ENCODE data around the gene NELL2.
"Not testable (repeated sequence)": the region's sequence is repeated elsewhere in the genome, so short reads cannot be mapped to it uniquely, and the experiment has no call there.

NELL2 gene

DNA sequence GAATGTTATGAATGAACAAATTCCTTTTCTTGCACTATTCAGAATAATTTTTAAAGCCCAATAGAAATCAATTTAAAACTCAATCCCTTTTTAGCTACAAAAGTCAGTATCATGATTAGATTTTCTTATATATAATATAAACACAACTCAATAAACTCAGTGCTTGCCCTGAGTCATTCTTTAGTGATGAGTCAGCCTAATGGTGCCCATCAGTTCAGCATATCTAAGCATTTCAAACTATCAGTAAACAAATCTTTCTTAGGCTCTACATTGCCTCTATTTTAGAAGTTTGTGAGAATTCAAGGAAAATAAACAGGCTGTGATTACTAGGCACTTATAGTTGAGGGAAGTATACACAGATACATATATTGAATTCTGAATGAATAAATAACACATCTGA lies 179.6 kb downstream of the NELL2 start:
- no peak for DNase-seq (ENCODE audit: low read depth, low spot score)

DNA sequence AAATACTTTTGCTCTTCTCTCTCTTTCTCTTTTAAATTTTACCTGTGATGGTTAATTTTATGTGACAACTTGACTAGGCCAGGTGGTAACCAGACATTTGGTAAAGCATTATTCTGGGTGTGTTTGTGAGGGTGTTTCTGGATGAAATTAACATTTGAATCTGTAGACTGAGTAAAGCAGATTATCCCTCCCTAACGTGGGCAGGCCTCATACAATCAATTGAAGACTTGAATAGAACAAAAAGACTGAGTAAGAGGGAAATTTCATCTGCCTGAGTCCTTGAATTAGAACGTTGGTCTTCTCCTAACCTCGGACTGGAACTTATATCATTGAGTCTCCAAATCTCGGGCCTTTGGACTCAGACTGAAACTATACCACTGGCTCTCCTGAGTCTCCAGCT lies 182.1 kb downstream of the NELL2 start:
- DNase-seq (ENCODE audit: low read depth, low spot score) = no peak

DNA sequence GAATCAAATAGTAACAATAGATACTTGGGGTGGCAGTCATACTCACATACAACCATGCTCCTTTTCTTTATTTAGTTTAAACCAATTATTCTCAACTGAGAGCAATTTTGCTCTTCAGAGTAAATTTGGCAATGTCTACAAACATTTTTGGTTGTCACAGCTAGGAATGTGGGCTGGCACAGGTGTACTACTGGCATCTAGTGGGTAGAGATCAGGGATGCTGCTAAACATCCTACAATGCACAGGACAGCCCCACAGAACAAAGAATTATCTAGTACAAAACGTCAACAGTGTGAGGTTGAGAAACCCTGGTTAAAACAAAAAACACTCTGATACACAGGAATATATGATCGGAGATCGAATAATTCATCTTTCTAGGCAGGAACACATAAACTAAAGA lies 186.5 kb downstream of the NELL2 start:
- DNase-seq (ENCODE audit: low read depth, low spot score) = no peak

DNA sequence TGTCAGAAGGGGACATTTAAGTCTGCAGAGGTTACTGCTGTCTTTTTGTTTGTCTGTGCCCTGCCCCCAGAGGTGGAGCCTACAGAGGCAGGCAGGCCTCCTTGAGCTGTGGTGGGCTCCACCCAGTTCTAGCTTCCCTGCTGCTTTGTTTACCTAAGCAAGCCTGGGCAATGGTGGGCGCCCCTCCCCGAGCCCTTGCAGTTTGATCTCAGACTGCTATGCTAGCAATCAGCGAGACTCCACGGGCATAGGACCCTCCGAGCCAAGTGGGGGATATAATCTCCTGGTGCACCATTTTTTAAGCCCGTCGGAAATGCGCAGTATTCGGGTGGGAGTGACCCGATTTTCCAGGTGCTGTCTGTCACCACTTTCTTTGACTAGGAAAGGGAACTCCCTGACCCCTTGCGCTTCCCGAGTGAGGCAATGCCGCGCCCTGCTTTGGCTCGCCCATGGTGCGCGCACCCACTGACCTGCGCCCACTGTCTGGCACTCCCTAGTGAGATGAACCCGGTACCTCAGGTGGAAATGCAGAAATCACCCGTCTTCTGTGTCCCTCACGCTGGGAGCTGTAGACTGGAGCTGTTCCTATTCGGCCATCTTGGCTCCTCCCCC lies 189.2 kb downstream of the NELL2 start:
- not testable (repeated sequence) for DNase-seq (ENCODE audit: low read depth, low spot score)

DNA sequence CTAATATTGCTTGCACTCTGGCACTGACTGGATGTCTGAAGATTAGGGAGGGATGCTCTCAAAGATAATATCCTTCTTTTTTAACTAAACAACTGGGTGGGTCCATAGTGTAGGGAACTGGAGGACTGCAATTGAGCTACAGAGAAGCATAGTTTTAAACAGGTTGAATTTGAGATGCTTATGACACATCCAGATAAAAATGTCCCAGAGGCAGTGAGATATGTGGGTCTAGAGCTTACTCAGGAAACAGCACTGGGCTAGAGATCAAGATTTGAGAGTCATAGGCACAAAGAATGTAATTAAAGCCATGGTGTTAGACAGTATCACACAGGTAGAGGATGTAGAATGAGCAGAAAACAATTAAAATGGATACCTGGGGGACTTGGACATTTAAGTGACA lies 198.4 kb downstream of the NELL2 start:
- DNase-seq (ENCODE audit: low read depth, low spot score) = no peak

DNA sequence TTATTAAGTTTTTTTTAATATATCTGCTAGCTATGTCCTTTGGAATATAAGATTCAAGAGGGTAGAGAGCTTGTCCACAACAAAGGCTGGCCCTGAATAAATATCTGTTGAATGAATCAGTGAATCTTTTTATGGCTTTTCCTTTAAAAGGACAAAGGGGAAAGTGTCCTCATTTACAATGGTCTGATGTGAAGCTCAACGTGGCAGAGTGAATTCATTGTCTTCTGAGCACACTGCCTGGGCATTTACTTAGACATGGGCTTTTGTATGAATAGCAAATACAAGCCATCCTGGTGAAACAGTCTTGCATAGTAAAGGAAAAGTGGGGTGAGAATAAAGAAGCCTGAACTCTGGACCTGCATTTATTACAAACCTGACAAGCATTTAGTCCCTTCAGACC lies 201.2 kb downstream of the NELL2 start:
- no peak for DNase-seq (ENCODE audit: low read depth, low spot score)

DNA sequence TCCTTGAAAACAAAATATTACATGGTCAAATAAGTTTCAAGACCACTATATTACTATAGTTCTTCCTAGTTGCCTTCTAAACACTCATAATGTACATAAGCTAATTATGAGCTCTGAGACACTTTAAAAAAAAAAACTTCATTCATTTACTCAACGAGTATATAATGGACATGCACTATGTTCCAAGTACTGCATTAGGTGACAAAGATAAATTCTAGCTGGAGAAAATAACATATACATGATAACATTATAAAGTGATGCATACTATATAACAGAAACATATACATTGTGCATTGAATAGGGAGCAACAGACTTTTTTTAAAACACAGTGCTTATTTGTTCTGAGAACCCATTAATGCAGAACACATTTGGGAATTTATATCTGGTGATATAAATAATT lies 202.3 kb downstream of the NELL2 start:
- DNase-seq (ENCODE audit: low read depth, low spot score) = no peak

DNA sequence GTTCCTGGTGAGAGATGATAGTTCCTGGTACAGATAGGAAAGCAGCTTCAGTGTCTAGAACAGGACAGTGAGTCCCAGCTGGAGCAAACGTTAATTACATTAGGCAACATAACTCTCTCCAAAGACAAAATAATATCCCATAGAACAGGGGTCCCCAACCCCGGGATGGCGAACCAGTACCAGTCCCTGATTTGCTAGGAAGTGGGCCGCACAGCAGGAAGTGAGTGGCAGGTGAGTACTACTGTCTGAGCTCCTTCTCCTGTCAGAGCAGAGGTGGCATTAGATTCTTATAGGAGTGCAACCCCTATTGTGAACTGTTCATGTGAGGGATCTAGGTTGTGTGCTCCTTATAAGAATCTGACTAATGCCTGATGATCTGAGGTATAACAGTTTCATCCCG lies 204.1 kb downstream of the NELL2 start:
- DNase-seq (ENCODE audit: low read depth, low spot score) = no peak

DNA sequence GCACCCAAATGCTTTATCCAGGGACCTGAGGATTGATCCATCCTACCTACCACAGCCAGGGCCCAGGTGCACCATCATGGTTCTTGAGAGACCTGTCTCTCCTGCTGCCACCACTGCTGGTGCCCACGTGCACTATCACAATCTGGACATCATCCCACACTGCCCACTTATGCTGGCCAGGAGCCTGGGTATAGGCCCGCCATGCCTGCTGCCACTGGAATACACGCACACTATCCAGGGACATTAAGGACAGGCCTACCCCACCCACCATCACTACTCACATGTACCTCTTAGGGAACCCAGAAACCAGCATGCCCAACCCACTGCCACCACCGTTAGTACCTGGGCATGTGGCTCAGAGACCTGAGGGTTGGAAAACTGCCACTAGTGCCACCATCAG lies 207.7 kb downstream of the NELL2 start:
- DNase-seq (ENCODE audit: low read depth, low spot score) = no peak

DNA sequence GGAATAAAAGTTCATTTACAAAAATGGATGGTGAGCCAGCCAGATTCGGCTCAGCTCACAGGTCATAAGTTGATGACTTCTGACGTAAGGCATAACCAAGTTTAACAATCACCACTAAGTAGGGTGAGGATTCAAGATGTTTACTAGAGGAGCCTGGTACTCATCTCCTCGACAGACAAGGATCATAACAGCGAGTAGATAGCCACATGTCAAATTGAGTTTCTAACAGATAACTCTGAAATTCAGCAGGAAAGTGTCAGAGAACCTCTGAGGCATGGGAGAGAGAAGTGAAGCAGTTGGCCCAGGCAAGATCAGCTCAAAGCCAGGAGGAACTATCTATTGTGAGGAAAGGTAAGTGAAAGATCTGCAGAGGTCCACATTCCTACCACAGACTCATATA lies 208.7 kb downstream of the NELL2 start:
- DNase-seq (ENCODE audit: low read depth, low spot score) = no peak

DNA sequence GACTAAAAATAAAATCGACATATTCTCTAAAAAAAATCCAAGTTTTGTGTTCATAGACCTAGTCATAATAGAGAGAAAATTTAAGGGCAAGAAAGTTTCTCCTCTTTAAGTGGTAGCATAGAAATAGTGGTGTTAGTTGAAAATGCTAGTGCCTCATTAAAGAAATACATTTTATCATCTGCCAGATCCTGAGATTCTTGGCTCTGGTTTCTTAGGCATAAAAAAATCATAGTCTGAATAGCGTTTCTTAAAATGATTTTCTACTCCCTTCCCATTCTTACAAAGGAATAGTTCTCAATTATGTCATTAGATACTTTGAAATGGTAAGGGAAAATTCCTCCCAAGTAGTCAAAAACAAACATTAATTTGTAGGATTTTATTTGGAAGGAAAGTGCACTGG lies 212.8 kb downstream of the NELL2 start:
- no peak for DNase-seq (ENCODE audit: low read depth, low spot score)

DNA sequence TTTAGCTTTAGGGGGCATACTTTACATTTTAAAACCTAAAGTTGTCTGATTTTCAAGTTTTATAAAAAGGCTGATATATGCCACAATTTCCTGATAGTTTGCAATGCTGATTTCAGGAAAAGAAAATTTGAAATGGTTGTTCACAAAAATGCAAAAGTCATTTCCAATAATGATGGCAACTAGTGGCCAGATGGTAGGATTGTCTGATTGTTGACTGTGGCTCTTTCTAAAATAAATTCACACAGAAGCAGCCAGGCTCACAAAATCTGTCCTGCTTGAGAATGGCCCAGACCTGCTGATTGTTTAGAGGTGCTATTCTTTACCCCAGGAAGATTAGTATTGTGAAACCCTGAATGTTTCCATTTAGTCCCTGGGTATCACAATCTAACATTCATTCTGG lies 220.3 kb downstream of the NELL2 start:
- no peak for DNase-seq (ENCODE audit: low read depth, low spot score)

DNA sequence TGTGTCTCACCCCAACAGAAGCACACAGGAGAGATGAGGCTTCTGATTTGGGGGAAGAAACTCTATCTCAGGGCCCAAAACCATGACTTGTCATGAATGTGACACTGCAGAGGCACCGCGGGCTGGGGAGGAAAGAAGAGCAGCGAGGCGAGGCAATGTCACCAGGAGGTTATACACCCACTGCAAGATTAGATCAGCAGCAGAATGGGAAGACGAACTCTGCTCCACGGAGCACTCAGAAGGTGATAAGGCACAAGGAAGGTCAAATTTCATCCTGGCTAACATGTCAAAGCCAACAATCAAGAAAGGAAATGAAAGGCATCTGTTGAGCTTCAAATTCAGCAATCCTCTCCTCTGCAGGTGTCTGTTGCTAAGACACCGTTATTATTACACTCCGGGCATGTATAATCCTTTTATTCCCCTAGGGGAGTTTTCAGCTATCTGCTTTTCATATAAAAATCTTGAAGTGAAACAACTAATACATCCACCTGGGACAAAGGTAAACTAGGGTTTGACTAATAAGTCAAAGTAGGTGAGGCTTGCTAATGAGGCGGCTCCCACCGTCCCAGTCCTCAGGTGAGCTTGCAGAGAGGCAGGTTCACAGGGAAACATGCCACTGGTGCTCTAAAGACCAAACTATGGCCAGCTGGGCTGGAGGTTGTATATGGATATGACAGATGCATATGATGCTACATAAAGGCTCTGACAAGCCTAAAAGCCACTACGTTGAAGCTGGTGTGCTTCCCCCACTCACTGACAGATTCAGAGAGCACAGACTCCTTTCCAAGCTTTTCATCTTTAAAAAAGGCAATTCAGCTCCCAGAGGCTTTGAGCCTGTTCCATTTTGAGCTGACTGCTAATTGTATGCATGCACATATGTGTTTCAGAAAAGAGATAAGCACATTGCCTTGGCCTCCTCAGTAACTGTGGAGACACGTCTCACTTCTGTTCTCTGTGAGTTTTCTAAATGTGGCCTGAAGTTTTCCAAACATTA lies 221.2 kb downstream of the NELL2 start:
- DNase-seq (ENCODE audit: low read depth, low spot score) = no peak

DNA sequence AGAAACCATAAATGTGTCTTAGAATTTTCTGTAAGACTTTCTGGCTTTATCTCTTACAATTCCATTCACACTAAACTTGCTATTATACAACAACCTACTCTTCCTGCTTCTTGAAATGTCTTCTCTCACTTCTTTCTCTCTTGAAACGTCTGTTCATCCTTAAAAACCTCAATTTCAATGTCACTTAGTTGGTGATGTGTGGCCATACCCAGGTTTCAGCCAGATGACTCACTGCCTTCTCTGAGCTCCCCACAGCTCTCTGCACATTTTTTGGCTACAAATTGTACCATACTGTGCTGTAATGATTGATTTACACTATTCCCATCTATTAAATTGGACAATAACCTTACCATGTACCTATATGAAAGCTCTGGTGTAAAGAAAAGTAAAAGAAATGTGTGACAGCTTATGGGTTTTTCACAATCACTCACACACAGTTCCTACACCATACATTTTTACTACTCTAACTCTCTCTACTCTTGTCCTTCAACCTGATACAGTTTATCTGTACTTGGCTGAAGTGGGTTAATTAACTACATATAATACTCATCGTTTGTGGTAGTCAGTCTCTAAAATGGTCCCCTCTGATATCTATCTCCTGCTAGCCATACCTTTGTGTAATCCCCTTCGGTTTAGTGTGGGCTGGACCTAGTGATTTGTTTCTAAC lies 222.1 kb downstream of the NELL2 start:
- DNase-seq (ENCODE audit: low read depth, low spot score) = no peak

DNA sequence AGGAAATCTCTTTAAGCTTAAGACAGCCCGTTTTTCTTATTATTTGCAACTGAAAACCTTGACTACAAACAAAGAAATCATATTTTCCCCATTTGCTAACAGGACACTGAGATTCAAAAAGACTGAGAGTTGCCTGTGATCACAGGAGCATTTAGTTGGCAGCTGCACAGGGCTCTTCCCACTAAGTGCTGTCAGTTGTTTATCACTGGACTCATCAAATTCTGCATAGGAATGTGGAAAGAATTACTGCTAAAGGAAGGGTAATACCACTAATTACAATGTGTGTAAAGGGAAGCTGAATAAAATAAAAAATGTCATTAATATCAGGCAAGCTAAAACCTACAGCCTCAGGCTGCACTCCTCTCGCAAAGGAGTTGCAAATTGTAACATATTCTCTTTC lies 226.4 kb downstream of the NELL2 start:
- DNase-seq (ENCODE audit: low read depth, low spot score) = no peak

DNA sequence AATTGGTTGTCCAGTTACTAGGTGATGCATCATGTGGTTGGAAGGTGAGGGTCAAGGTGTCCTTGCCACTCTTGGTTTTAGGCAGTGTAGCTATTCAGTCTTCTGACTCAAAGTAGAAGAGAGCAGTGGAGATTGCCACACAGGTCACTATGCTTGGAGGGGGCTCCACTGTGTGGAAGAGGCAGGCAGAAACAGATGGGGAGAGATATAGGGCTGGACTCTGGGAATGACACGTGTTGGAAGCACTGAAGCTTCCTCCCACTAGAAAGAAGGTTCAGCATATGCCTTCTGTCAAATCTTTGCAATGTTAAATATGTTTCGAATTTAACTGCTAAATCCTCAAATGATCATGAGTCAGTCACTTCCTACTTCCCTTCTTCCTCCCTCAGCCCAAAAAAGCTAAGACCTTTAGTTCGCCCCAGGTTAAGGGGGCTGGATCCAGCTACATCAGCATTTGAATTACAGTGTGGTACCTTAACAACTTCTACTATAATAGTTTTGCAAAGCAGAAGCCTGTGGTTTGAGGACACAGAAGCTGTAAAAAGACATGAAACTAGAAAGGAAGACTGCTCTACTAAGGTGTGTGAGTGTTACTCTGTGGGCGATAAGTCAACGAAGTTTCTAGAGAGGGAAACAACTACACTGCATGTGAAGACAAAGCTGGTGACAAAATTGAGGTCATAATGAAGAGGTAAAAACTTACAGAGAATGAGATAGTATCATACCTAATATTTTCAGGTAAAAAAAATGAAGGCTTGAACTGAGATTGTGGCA lies 228.0 kb downstream of the NELL2 start:
- peak; percentile 14 for DNase-seq (ENCODE audit: low read depth, low spot score)

DNA sequence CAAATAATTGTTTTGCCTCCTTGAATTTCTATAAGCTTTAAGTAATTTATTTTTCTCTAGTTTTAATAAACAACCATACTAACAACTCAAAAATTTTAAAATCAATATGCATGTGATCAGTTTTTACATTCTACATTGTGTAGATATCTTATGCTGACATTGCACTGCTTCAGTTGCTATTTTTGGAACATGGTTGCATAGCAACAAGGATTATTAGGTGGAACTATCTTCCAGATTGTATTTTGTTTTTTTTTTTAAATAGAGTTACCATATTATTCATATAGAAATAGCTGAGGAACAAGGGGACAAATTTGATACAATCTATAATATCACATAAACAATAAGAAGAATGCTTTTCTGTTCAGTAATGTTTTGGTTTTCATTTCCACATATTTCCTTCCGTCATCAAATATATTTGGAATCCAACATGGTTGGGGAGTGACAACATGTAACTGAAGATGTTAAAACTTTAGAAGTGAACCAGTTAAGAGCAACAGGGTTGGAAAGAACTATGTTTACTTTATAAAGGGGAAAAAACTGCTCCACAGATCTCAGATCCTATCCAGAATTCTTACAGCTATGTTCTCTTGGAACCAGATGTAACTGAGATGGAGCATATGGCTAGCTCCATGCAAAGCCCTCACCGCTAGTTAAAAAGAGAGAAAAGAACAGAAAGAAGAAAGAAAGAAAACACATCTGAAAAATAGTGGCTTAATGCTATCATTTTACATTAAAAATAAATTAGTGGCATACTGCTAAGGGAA lies 235.5 kb downstream of the NELL2 start:
- no peak for DNase-seq (ENCODE audit: low read depth, low spot score)

DNA sequence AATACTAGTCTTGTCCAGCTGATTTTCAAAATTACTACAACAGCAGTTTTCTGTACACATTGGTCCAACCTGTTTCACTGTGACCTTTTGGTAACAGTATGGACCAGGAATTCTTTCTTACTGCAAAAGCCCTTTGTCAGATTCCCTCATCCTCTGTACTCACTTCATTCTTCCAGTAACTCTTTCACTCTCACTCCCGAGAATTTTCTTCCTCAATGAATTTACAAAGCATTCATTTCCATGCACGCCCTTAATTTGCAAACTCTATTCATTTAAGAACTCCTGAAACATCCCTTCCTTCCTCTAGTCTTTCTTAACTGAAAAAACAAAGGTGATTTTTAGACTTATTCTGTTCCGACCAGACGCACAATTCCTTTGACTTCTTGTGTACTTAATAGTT lies 238.2 kb downstream of the NELL2 start:
- DNase-seq (ENCODE audit: low read depth, low spot score) = no peak

DNA sequence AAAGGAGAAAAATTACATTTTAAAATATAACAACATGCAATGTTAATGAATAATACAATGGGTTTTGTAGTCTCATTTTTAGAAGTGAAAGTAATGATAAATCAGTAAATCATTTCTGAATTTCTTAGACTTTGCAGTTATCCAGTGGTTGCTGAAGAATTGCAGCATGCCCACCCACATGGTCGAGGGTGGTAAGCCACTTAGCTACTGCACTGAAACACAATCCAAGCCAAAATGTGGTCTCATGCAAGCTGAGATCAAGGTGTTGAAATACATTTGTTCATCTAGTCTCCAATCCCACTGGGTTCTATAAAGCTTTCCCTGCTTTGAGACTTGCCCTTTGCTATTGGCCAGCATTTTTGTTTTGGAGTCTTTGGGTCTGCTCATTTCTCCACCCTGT lies 247.9 kb downstream of the NELL2 start:
- DNase-seq (ENCODE audit: low read depth, low spot score) = no peak

DNA sequence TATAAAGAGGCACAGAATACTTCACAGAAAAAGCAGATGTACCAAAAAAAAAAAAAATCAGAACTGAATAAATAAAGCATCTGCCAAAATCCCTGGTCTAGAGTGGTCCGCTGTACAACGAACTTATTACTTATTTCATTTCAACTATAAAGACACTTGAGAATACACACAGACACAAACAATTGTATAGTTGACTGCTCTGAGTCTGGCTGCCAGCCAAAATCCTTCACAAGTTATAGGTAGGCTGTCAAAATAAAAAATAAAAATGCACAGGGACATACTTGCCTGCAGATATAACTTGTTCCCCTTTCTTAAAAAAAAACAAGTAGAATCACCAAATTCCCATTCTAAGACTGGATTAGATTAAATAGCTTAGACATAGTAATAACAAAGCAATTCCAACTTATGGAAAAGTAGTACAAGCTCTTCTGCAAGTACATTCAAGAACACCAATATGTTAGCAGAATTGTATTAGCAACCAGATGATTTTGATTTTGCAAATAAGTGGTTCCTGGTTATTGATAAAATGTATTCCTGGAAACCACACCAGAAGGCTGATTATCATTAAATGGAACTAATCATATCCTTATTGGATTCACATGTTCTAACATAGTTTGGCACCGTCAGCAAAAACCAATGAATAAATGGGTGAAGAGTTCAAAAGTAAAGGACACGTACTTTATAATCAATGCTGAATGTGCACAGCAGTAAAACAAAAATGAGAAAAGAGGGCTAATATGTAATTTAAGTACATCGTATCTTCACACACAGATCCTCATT lies 248.5 kb downstream of the NELL2 start:
- DNase-seq (ENCODE audit: low read depth, low spot score) = no peak

Measured in ELF-1 (cell line).